HepG2 (cell line): ENCODE data around the gene TRAPPC10.
"Not testable (repeated sequence)": the region's sequence is repeated elsewhere in the genome, so short reads cannot be mapped to it uniquely, and the experiment has no call there.

Experiments
- ASH2L ChIP-seq: fragments of 300-600, 200-600 bp; sonication (generic); IDR thresholded peaks from 2 replicates; pipeline ENCODE4 v1.7.0; 2017; ENCODE audit warnings: low read depth, mild to moderate bottlenecking, moderate library complexity, mixed read lengths, low read length; ENCODE audit not compliant: insufficient read length
- DPF2 ChIP-seq: sonication (generic); formaldehyde crosslinking; IDR thresholded peaks from 2 replicates; pipeline ENCODE4 v1.4.0; 2020; ENCODE audit warnings: mild to moderate bottlenecking, low read depth, missing genetic modification reagents, borderline replicate concordance
- EP300 ChIP-seq, 3 experiments: sonication (generic) in 1 of 3; formaldehyde crosslinking in 1 of 3; IDR thresholded peaks; 2 replicates each; pipeline versions ENCODE4 v1.5.1 to v1.6.1; 2011 to 2020; ENCODE audit warnings: low read depth in 2 of 3, low read length in 2 of 3, borderline replicate concordance in 1 of 3, improper control_type of control experiment in 1 of 3, mild to moderate bottlenecking in 1 of 3, missing genetic modification reagents in 1 of 3, moderate library complexity in 1 of 3
- MZF1 ChIP-seq: sonication (generic); formaldehyde crosslinking; IDR thresholded peaks from 2 replicates; pipeline ENCODE4 v1.8.1; 2023; ENCODE audit warnings: mild to moderate bottlenecking, missing genetic modification reagents, borderline replicate concordance
- NR2C2 ChIP-seq: sonication (generic); formaldehyde crosslinking; IDR thresholded peaks from 2 replicates; pipeline ENCODE4 v1.4.0; 2020; ENCODE audit warnings: missing genetic modification reagents, mild to moderate bottlenecking, moderate library complexity, borderline replicate concordance
- PHF20 ChIP-seq: sonication (generic); formaldehyde crosslinking; IDR thresholded peaks from 2 replicates; pipeline ENCODE4 v1.5.0; 2020; ENCODE audit warnings: mild to moderate bottlenecking, missing genetic modification reagents
- REPIN1 ChIP-seq: sonication (generic); formaldehyde crosslinking; IDR thresholded peaks from 2 replicates; pipeline ENCODE4 v1.8.0; 2022; ENCODE audit warnings: missing genetic modification reagents, low read depth, mild to moderate bottlenecking, borderline replicate concordance
- ZNF605 ChIP-seq: sonication (generic); formaldehyde crosslinking; IDR thresholded peaks from 2 replicates; pipeline ENCODE4 v1.8.0; 2022; ENCODE audit warnings: mild to moderate bottlenecking, missing genetic modification reagents
- TF ChIP-seq, protein P1 (sequence below): sonication (generic); formaldehyde crosslinking; conservative IDR thresholded peaks from 2 replicates; pipeline ENCODE4 v1.4.0; 2020; ENCODE audit warnings: missing genetic modification reagents
- TF ChIP-seq, protein P2 (sequence below): sonication (generic); formaldehyde crosslinking; IDR thresholded peaks from 2 replicates; pipeline ENCODE4 v1.4.0; 2020; ENCODE audit warnings: low read depth, mild to moderate bottlenecking, missing genetic modification reagents
- TF ChIP-seq, protein P3 (sequence below): sonication (generic); formaldehyde crosslinking; IDR thresholded peaks from 2 replicates; pipeline ENCODE4 v1.5.0; 2020; ENCODE audit warnings: mild to moderate bottlenecking, missing genetic modification reagents, moderate library complexity

DNA sequence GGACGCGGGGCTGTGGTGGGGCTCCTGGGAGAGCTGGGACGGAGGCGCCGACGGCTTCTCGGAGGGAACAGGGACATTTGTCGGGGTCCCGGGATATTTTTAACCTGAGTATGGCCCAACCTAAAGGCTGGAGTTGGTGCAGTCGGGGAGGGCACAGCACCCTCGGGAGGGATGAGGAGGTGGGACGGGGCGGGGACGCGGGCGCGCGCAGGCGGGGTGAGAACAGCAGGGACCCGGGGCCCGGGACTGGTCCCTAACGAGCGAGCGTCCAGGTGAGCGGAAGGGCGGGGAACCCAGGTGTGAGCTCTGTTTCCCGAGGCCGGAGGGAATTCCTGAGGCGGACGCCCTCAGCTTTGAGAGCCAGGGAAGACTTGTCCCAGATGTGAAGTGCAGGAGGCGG, 95.5 kb downstream of the TRAPPC10 start:
- not testable (repeated sequence) for TF ChIP-seq ASH2L; PHF20 (CRISPR knock-in tag); DPF2 (CRISPR knock-in tag); MZF1 (CRISPR knock-in tag); NR2C2; REPIN1; EP300 (IDR thresholded peaks at IDR 0.05; ENCODE audit: low read depth in 2 of 2, low read length in 2 of 2); EP300 (CRISPR knock-in tag; IDR thresholded peaks at IDR 0.05; ENCODE audit: borderline replicate concordance); ZNF605 (CRISPR knock-in tag)
- TF ChIP-seq, protein P1, sequence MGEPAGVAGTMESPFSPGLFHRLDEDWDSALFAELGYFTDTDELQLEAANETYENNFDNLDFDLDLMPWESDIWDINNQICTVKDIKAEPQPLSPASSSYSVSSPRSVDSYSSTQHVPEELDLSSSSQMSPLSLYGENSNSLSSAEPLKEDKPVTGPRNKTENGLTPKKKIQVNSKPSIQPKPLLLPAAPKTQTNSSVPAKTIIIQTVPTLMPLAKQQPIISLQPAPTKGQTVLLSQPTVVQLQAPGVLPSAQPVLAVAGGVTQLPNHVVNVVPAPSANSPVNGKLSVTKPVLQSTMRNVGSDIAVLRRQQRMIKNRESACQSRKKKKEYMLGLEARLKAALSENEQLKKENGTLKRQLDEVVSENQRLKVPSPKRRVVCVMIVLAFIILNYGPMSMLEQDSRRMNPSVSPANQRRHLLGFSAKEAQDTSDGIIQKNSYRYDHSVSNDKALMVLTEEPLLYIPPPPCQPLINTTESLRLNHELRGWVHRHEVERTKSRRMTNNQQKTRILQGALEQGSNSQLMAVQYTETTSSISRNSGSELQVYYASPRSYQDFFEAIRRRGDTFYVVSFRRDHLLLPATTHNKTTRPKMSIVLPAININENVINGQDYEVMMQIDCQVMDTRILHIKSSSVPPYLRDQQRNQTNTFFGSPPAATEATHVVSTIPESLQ, result not testable (repeated sequence)
- TF ChIP-seq, protein P2, sequence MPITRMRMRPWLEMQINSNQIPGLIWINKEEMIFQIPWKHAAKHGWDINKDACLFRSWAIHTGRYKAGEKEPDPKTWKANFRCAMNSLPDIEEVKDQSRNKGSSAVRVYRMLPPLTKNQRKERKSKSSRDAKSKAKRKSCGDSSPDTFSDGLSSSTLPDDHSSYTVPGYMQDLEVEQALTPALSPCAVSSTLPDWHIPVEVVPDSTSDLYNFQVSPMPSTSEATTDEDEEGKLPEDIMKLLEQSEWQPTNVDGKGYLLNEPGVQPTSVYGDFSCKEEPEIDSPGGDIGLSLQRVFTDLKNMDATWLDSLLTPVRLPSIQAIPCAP (CRISPR knock-in tag), result not testable (repeated sequence)
- TF ChIP-seq, protein P3, sequence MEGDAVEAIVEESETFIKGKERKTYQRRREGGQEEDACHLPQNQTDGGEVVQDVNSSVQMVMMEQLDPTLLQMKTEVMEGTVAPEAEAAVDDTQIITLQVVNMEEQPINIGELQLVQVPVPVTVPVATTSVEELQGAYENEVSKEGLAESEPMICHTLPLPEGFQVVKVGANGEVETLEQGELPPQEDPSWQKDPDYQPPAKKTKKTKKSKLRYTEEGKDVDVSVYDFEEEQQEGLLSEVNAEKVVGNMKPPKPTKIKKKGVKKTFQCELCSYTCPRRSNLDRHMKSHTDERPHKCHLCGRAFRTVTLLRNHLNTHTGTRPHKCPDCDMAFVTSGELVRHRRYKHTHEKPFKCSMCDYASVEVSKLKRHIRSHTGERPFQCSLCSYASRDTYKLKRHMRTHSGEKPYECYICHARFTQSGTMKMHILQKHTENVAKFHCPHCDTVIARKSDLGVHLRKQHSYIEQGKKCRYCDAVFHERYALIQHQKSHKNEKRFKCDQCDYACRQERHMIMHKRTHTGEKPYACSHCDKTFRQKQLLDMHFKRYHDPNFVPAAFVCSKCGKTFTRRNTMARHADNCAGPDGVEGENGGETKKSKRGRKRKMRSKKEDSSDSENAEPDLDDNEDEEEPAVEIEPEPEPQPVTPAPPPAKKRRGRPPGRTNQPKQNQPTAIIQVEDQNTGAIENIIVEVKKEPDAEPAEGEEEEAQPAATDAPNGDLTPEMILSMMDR (CRISPR knock-in tag), result not testable (repeated sequence)
